Esophagus muscularis mucosa (tissue), 4 donors: ENCODE measurements around the gene POU5F2. TPM values are rescaled to one million over a fixed set of nuclear protein-coding genes. Genes with fewer than 3 reads are reported as not detected.

Experiments used
- DNase-seq: peaks from one replicate; pipeline ENCODE4 v3.0.0-alpha.2; 2017; ENCODE audit errors: extremely low spot score
- H3K27ac ChIP-seq, 4 donors: fragments of 200-600 bp; sonication (generic); replicated peaks in 1 of 4; 1 replicate in 3 of 4; 2 replicates in 1 of 4; pipeline ENCODE4 v1.5.1; 2016 to 2019; ENCODE audit warnings: mild to moderate bottlenecking in 1 of 4
- H3K27me3 ChIP-seq, 4 donors: fragments of 200-600 bp; sonication (generic); one replicate each; pipeline versions ENCODE4 v1.5.1 to v1.6.0; 2016 to 2019
- H3K36me3 ChIP-seq, 4 donors: fragments of 200-600 bp; sonication (generic); one replicate each; pipeline ENCODE4 v1.5.1; 2016 to 2019
- H3K4me1 ChIP-seq, 4 donors: fragments of 200-600 bp; sonication (generic); one replicate each; pipeline ENCODE4 v1.5.1; 2016 to 2019
- H3K4me3 ChIP-seq, 4 donors: fragments of 200-600 bp; sonication (generic); 1 replicate in 2 of 4; 2 replicates in 2 of 4; pipeline ENCODE4 v1.5.1; 2016 to 2019; ENCODE audit warnings: mild to moderate bottlenecking in 4 of 4, moderate library complexity in 1 of 4
- H3K9me3 ChIP-seq, 4 donors: fragments of 200-600 bp; sonication (generic); 1 replicate in 3 of 4; 2 replicates in 1 of 4; pipeline ENCODE4 v1.5.1; 2016 to 2019
- CTCF ChIP-seq, 3 experiments: fragments of 200-600 bp in 2 of 3; fragments of 450-650 bp in 1 of 3; sonication (generic) in 2 of 3; IDR thresholded peaks; one replicate each; pipeline ENCODE4 v1.5.1; 2017 to 2019; ENCODE audit warnings: antibody characterized with exemption in 3 of 3, mild to moderate bottlenecking in 2 of 3, moderate library complexity in 1 of 3
- EP300 ChIP-seq: sonication (generic); formaldehyde crosslinking; IDR thresholded peaks from one replicate; pipeline ENCODE4 v1.6.1; 2017; ENCODE audit warnings: antibody characterized with exemption
- POLR2A ChIP-seq: fragments of 450-650 bp; IDR thresholded peaks from one replicate; pipeline ENCODE4 v1.6.1; 2017; ENCODE audit warnings: antibody characterized with exemption, moderate library complexity, mild to moderate bottlenecking, low read depth
- POLR2AphosphoS5 ChIP-seq, 2 donors: sonication (generic); formaldehyde crosslinking; IDR thresholded peaks; one replicate each; pipeline ENCODE4 v1.6.1; 2017; ENCODE audit warnings: antibody characterized with exemption in 2 of 2
- WGBS: methylation state at CpG from one replicate; pipeline ENCODE4 v1.1.5; 2018; 5-methylcytosine and 5-hydroxymethylcytosine counted together
- intact Hi-C: fragments of 100-400 bp; cut with DNase I; formaldehyde crosslinking; loops from one replicate; pipeline ENCODE4 v1.15.1; 2023
- total RNA-seq, 4 donors: library from RNA; depleted of rRNA; stranded (reverse); fragments of >200 nt; gene quantifications; one replicate each; pipeline versions ENCODE4 v1.1.0 to v1.2.1, GENCODE V29; 2016

Gene POU5F2
- total RNA-seq, 4 donors from 2014 or later: 0.52 to 2.5 (median 1.2) TPM

- TF ChIP-seq POLR2A (no peak), CTCF (IDR thresholded peaks at IDR 0.05) (no peak), POLR2AphosphoS5 (IDR thresholded peaks at IDR 0.05) (no peak), EP300 (no peak)
- Histone ChIP-seq H3K27me3 (no peaks in the 10 kb centered on the region), H3K4me1 (no peaks in the 10 kb centered on the region), H3K9me3 (no peaks in the 10 kb centered on the region), H3K4me3 (no peak overlapping the region), H3K36me3 (no peaks in the 10 kb centered on the region), H3K27ac (no peak overlapping the region)
- 89% methylated on average over 1 of the region's 1 CpG for WGBS
- intact Hi-C loops: no loop called here
- DNase-seq: no peak
These were observed 7.5 kb upstream of the POU5F2 start for GRCh38 chr5:93748875-93749397.

- Histone ChIP-seq H3K27me3 (no peaks in the 10 kb centered on the region), H3K27ac (no peak overlapping the region), H3K4me1 (no peaks in the 10 kb centered on the region), H3K9me3 (no peaks in the 10 kb centered on the region), H3K36me3 (peaks cover 0 to 1% (median under 1%) of the 10 kb centered on the region in 4 donors), H3K4me3 (no peak overlapping the region)
- TF ChIP-seq EP300: no peak
- no peak for TF ChIP-seq POLR2AphosphoS5 (IDR thresholded peaks at IDR 0.05)
- TF ChIP-seq POLR2A: no peak
- TF ChIP-seq CTCF (IDR thresholded peaks at IDR 0.05): no peak
- DNase-seq: no peak
- intact Hi-C loops: no loop called here
These were observed 5.1 kb upstream of the POU5F2 start for GRCh38 chr5:93746406-93747056.

- no peak for DNase-seq
- H3K27ac ChIP-seq: no peak overlapping the region
- intact Hi-C loops: no loop called here
- H3K36me3 ChIP-seq: peaks cover 0 to 11% (median 4%) of the 10 kb centered on the region in 4 donors
- no peak overlapping the region for H3K4me3 ChIP-seq
- no peaks in the 10 kb centered on the region for H3K4me1 ChIP-seq
- H3K27me3 ChIP-seq: no peaks in the 10 kb centered on the region
- no peak for TF ChIP-seq CTCF (IDR thresholded peaks at IDR 0.05)
- H3K9me3 ChIP-seq: no peaks in the 10 kb centered on the region
- 98% methylated on average over 2 of the region's 2 CpGs for WGBS
These were observed 5.1 kb downstream of the POU5F2 start for GRCh38 chr5:93736284-93736683.

- H3K27me3 ChIP-seq: no peaks in the 10 kb centered on the region
- 100% methylated on average over 1 of the region's 1 CpG for WGBS
- no peak for DNase-seq
These were observed 6.0 kb downstream of the POU5F2 start for GRCh38 chr5:93735378-93735777.

More at GRCh38 chr5:93735378-93735777, 6.0 kb downstream of the POU5F2 start:
- H3K36me3 ChIP-seq: peaks cover 0 to 2% (median under 1%) of the 10 kb centered on the region in 4 donors
- H3K4me3 ChIP-seq: no peak overlapping the region
- intact Hi-C loops: no loop called here
- no peak for TF ChIP-seq POLR2A
- no peak for TF ChIP-seq POLR2AphosphoS5 (IDR thresholded peaks at IDR 0.05)
- no peak for TF ChIP-seq CTCF (IDR thresholded peaks at IDR 0.05)
- TF ChIP-seq EP300: no peak
- H3K9me3 ChIP-seq: no peaks in the 10 kb centered on the region
- H3K27ac ChIP-seq: no peak overlapping the region
- no peaks in the 10 kb centered on the region for H3K4me1 ChIP-seq
